Measurements from ENCODE around the gene MATN1.

The MATN1 gene

DNA sequence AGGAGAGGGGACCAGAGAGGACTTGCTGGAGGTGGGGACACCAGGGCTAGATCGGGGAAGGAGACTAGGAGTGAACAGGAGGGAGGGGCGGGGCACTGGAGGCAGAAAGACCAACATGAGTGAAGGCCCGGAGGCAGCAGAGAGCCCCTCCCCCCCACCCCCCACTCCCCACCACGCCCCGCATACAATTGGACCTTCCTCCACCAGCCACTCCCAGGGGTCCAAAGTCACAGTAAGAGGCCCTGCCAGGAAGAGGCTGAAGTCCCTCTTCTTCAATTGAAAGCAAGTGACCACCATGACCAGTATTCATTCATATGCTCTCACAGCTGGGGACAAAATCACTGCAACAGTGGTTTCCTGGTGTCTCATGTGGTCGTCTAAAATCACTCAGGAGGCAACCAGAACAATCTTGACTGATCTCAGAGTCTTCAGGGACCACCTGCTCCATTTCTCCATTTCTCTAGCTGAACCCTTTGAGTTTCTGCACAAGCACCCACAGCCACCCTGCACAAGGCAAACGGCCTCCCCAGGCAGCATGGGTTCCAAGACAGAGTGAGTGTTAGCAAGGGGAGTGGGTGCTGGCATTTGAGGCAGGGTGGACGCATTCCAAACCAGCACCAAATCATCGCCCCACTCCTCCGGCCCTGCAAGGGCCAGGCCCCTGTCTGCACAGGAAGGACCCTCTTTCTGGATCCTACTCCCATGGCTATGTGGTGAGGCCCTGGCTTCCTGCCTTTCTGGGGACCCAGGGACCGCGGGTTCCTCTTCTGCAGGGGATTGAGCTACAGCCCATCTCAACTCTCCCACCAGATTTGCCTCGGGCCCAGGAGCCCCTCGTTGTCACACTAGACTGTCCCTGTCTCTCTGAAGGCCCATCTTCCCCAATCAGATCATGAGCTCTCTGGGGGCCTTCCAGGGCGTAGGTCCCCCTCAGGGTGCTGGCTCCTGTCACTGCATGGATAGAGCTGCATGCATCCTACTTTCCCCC lies 17.2 kb upstream of the MATN1 start:
- no peaks in the 10 kb centered on the region for H3K4me1 ChIP-seq (ENCODE audit: control insufficient read depth, insufficient read depth, low read length)
- no peaks in the 10 kb centered on the region for H3K27me3 ChIP-seq (ENCODE audit: control insufficient read depth, insufficient read depth, low read length)
- H3K9me3 ChIP-seq (ENCODE audit: control insufficient read depth, insufficient read depth, low read length): no peaks in the 10 kb centered on the region
- no peaks in the 10 kb centered on the region for H3K36me3 ChIP-seq (ENCODE audit: control insufficient read depth, insufficient read depth, low read length)
- H3K4me3 ChIP-seq (ENCODE audit: low read depth, low read length): no peak overlapping the region
- H3K9ac ChIP-seq (ENCODE audit: low read depth, low read length): no peak overlapping the region

DNA sequence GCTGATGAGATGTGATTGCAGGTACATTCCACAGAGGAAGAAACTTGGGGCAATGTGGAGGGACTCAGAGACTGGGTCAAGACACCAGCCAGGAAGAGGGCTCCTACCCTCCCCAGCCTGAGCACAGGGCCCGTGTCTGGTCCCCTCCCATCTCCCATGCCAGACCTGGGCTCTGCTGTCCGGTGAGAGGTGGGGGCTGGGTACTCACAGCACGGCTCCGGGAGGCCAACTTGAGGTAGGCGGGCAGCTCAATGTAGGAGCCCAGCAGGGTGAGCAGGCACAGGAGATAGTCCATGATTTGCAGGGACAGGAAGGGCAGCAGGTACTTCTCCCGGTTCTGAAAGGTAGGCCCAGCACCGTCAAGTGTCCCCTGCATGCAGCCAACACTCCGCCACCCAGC lies 16.2 kb upstream of the MATN1 start:
- no peaks in the 10 kb centered on the region for H3K4me1 ChIP-seq (ENCODE audit: control insufficient read depth, insufficient read depth, low read length)
- H3K4me3 ChIP-seq (ENCODE audit: low read depth, low read length): no peak overlapping the region
- H3K9me3 ChIP-seq (ENCODE audit: control insufficient read depth, insufficient read depth, low read length): no peaks in the 10 kb centered on the region
- H3K36me3 ChIP-seq (ENCODE audit: control insufficient read depth, insufficient read depth, low read length): no peaks in the 10 kb centered on the region
- H3K27me3 ChIP-seq (ENCODE audit: control insufficient read depth, insufficient read depth, low read length): no peaks in the 10 kb centered on the region
- no peak overlapping the region for H3K9ac ChIP-seq (ENCODE audit: low read depth, low read length)

DNA sequence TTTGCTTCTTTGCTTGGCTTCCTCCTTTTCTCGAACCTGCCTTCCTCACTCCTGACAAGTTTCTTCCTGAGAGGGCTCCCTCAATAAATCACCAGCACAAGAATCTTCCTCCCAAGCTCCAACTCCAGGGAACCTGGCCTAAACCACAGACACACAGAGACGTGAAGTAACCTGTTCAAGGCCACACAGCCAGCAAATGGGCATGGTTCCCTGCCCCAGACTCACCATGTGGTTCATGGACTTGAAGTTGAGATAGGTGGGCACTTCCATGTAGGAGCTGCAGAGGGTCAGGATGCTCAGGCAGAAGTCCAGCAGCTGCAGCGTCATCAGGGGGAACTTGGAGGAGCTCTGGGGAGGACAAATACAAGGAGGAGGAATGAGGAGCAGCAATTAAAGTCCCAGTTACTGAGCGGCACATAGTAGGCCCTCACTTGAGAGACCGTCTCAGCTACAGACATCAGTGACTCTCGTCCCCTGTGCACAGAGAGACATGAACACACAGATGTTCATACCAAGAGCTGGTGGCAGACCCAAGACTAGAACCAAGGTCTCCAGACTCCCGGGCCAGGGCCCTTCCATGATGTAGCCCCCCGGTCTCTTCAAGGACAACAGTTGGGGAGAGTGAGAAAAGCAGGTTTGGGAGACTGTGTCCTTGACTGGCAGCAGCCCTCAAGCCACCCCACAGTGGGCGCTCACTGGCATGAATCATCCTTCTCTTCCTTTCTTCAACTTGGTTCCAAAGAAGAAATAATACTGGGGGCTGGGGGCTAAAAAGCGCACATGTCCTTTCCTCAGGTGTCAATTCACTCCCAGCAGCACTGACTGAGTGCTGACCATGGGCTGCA lies 15.6 kb upstream of the MATN1 start:
- Histone ChIP-seq H3K4me1 (ENCODE audit: control insufficient read depth, insufficient read depth, low read length) (no peaks in the 10 kb centered on the region), H3K9ac (ENCODE audit: low read depth, low read length) (no peak overlapping the region), H3K27me3 (ENCODE audit: control insufficient read depth, insufficient read depth, low read length) (no peaks in the 10 kb centered on the region), H3K36me3 (ENCODE audit: control insufficient read depth, insufficient read depth, low read length) (no peaks in the 10 kb centered on the region), H3K9me3 (ENCODE audit: control insufficient read depth, insufficient read depth, low read length) (no peaks in the 10 kb centered on the region), H3K4me3 (ENCODE audit: low read depth, low read length) (no peak overlapping the region)

DNA sequence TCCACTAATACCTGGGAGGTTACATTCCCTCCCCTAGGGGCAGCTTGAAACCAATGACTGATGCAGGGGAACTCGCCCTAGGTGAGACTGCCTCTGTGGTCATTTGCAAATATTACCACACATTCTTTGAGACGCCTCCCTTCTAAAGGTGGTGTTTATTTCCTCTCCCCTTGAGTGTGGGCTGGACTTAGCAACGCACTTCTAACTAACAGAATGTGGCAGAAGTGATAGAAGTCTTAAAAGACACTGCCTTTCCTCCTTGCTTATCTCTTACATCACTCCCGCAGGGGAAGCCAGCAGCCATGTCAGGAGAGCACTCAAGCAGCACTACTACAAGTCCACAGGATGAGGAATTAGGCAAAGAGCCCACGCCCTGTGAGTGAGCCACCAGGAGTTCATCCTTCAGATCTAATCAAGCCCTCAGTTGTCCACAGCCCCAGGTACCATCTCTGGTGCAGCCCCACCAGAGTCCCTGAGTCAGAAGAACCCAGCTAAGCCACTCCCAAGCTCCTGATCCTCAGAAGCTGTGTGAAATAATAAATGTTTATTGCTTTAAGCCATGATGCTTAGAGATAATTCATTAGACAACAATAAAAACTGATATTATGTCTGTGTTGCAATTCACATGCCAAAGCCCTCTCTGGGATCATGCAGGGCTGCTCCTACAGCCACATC lies 14.8 kb upstream of the MATN1 start:
- no peak overlapping the region for H3K4me3 ChIP-seq (ENCODE audit: low read depth, low read length)
- H3K36me3 ChIP-seq (ENCODE audit: control insufficient read depth, insufficient read depth, low read length): no peaks in the 10 kb centered on the region
- no peaks in the 10 kb centered on the region for H3K27me3 ChIP-seq (ENCODE audit: control insufficient read depth, insufficient read depth, low read length)
- no peaks in the 10 kb centered on the region for H3K4me1 ChIP-seq (ENCODE audit: control insufficient read depth, insufficient read depth, low read length)
- no peak overlapping the region for H3K9ac ChIP-seq (ENCODE audit: low read depth, low read length)
- H3K9me3 ChIP-seq (ENCODE audit: control insufficient read depth, insufficient read depth, low read length): no peaks in the 10 kb centered on the region

DNA sequence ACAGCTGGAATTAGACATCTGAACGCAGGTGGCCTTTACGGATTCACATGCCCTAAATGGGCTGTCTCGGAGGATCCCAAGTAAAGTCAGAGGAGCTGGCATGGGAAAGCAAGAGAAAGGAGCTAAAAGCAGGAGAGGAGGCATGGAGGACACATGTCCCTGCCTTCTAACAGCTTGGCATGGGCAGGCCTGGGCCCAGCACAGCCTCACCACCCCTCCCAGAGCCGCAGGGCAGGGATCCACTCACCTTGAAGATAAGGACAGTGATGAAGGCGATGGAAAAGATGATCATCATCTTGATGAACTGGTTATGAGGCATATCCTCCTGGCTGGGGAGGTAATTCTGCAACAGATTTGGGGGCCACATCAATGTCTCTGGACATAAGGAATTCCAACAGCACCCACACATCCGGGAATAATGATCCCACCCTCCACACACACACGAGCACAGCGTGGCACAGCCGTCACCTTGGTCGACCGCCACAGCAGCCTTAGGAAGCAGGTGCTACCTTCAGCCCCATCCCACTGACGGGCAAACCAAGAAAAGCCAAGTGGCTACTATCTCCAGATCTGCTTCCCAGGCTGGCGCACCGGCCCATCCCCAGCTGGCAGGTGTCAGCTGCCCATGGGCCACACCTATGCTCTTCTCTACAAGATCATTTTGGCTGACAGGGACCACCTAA lies 14.1 kb upstream of the MATN1 start:
- Histone ChIP-seq H3K27me3 (ENCODE audit: control insufficient read depth, insufficient read depth, low read length) (no peaks in the 10 kb centered on the region), H3K9ac (ENCODE audit: low read depth, low read length) (no peak overlapping the region), H3K4me3 (ENCODE audit: low read depth, low read length) (no peak overlapping the region), H3K4me1 (ENCODE audit: control insufficient read depth, insufficient read depth, low read length) (no peaks in the 10 kb centered on the region), H3K36me3 (ENCODE audit: control insufficient read depth, insufficient read depth, low read length) (no peaks in the 10 kb centered on the region), H3K9me3 (ENCODE audit: control insufficient read depth, insufficient read depth, low read length) (no peaks in the 10 kb centered on the region)

DNA sequence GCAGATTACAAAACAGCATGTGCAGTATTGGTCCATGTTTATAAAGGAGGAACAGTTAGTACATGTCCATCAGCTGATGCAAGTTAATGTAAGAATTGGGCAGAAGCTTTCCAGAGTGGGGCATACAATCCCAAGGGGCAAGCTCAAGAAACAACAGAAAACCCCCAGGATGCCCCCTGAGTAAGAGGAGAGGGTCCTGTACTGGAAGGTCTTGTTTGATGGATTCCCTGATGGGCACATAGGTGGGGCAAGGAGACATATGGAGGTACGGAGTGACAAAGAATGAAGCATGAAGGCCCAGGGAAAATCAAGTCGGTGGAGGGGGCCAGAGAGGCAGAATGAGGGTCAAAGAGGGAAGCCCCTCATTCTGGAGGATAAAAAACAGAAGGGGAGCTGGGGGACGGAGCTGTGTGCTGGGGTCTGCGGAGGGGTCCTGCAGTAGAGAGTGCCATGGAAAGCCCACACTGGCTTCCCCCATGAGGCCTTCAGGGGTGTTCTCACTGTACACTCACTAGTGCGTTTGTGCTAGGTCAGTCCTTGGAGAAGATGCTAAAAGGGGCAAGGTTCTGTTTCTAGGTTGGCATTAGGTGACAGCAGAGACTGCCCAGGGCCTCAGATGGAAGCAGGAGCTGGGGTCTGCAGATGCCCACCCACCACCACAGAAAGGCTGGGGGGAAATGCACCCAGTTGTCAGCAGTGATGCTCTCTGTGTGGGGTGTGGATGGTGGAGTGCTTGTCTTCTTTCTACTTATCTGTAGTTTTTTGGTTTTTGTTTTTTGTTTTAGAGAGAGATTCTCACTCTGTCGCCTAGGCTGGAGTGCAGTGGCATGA lies 12.5 kb upstream of the MATN1 start:
- Histone ChIP-seq H3K36me3 (ENCODE audit: control insufficient read depth, insufficient read depth, low read length) (no peaks in the 10 kb centered on the region), H3K4me1 (ENCODE audit: control insufficient read depth, insufficient read depth, low read length) (no peaks in the 10 kb centered on the region), H3K27me3 (ENCODE audit: control insufficient read depth, insufficient read depth, low read length) (no peaks in the 10 kb centered on the region), H3K4me3 (ENCODE audit: low read depth, low read length) (no peak overlapping the region), H3K9ac (ENCODE audit: low read depth, low read length) (no peak overlapping the region), H3K9me3 (ENCODE audit: control insufficient read depth, insufficient read depth, low read length) (no peaks in the 10 kb centered on the region)

DNA sequence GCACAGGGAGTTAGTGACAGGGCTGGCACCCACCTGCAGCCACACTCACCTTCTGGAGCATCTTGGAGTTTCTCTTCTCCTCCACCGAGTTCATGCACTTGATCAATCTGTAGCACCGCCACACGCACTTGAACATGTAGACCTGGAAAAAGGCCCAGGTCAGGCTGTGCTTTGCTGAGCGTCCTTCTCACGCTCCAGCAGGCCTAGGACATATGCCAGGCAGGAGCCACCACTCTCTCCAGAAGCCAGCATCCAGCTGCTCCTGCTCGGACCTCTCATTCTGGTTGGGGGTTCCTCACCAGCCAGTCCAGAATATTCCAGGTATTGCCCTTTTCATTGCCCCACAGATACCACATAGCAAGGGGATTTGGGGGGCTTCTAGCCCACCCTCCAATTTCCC lies 11.7 kb upstream of the MATN1 start:
- Histone ChIP-seq H3K4me3 (ENCODE audit: low read depth, low read length) (no peak overlapping the region), H3K4me1 (ENCODE audit: control insufficient read depth, insufficient read depth, low read length) (no peaks in the 10 kb centered on the region), H3K9ac (ENCODE audit: low read depth, low read length) (no peak overlapping the region), H3K36me3 (ENCODE audit: control insufficient read depth, insufficient read depth, low read length) (no peaks in the 10 kb centered on the region), H3K9me3 (ENCODE audit: control insufficient read depth, insufficient read depth, low read length) (no peaks in the 10 kb centered on the region), H3K27me3 (ENCODE audit: control insufficient read depth, insufficient read depth, low read length) (no peaks in the 10 kb centered on the region)

DNA sequence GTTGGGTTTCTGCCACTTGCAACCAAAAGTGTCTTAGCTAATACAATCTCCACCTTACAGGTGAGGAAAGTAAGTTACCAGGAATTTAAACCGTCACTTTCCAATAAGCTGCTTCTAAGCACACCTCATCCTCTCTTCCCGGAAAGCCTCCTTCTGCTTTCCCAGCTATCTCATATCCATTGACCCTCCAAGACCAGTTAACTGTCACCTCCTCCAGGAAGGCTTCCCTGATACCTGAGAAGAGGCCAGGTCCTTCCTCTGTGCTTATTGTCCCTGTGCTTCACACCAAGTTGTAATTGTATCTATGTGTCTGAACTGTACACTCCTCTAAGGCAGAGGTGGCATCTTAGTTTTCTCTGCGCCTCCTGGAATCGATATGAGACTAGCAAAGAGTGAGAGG lies 11.2 kb upstream of the MATN1 start:
- no peaks in the 10 kb centered on the region for H3K36me3 ChIP-seq (ENCODE audit: control insufficient read depth, insufficient read depth, low read length)
- H3K27me3 ChIP-seq (ENCODE audit: control insufficient read depth, insufficient read depth, low read length): no peaks in the 10 kb centered on the region
- no peaks in the 10 kb centered on the region for H3K9me3 ChIP-seq (ENCODE audit: control insufficient read depth, insufficient read depth, low read length)
- H3K9ac ChIP-seq (ENCODE audit: low read depth, low read length): no peak overlapping the region
- no peak overlapping the region for H3K4me3 ChIP-seq (ENCODE audit: low read depth, low read length)
- H3K4me1 ChIP-seq (ENCODE audit: control insufficient read depth, insufficient read depth, low read length): no peaks in the 10 kb centered on the region

DNA sequence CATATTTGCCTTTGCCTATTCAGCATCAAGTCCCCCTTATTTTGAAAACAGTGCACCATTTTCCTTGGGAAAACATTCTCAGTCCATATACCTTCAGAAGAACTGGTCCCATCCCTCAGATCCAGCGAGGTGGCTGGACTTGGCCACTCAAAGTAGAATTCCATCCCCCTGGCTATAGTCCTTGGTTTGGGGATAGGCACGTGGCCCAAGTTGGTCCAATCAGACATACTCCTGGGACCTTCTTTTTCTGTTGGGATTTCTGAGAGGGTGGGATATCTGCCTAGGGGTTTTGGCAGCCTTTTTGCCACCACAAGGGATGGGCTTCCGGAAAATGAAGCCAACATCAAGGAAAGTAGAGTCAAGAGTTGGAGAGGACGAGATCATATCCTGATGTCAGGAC lies 10.7 kb upstream of the MATN1 start:
- H3K4me3 ChIP-seq (ENCODE audit: low read depth, low read length): no peak overlapping the region
- H3K36me3 ChIP-seq (ENCODE audit: control insufficient read depth, insufficient read depth, low read length): no peaks in the 10 kb centered on the region
- H3K9ac ChIP-seq (ENCODE audit: low read depth, low read length): no peak overlapping the region
- no peaks in the 10 kb centered on the region for H3K27me3 ChIP-seq (ENCODE audit: control insufficient read depth, insufficient read depth, low read length)
- H3K4me1 ChIP-seq (ENCODE audit: control insufficient read depth, insufficient read depth, low read length): no peaks in the 10 kb centered on the region
- no peaks in the 10 kb centered on the region for H3K9me3 ChIP-seq (ENCODE audit: control insufficient read depth, insufficient read depth, low read length)

DNA sequence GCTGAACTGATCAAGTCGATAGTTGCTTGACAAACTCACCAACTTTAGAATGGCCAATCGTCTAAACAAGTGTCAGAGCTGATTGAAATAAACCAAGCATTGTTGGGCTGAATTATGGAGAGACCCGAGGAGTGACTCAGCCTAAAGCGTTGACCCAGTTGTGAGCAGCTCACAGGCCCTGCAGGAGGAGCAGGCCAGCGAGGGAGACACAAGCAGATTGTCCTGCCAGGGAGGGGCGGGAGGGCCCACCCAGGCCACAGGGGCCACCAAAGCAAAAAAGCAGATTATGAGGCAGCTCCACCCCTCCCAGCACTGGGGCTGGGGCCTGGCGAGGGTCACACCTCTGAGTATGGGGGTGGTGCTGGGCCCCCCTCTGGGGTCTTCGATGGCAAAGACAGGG lies 10.1 kb upstream of the MATN1 start:
- no peaks in the 10 kb centered on the region for H3K36me3 ChIP-seq (ENCODE audit: control insufficient read depth, insufficient read depth, low read length)
- no peak overlapping the region for H3K4me3 ChIP-seq (ENCODE audit: low read depth, low read length)
- H3K4me1 ChIP-seq (ENCODE audit: control insufficient read depth, insufficient read depth, low read length): no peaks in the 10 kb centered on the region
- H3K27me3 ChIP-seq (ENCODE audit: control insufficient read depth, insufficient read depth, low read length): no peaks in the 10 kb centered on the region
- no peaks in the 10 kb centered on the region for H3K9me3 ChIP-seq (ENCODE audit: control insufficient read depth, insufficient read depth, low read length)
- no peak overlapping the region for H3K9ac ChIP-seq (ENCODE audit: low read depth, low read length)
